ENCODE data around the gene MARCHF10. TPM values are rescaled to one million over a fixed set of nuclear protein-coding genes. Genes with fewer than 3 reads are reported as not detected.

The MARCHF10 gene
- polyA plus RNA-seq, 1 donor: 1.00 TPM

GRCh38 chr17:62751060-62751691 lies 56.9 kb downstream of the MARCHF10 start:
- DNase-seq: peak; percentile 38

- no peak for DNase-seq
Observed at GRCh38 chr17:62750631-62751051, 57.5 kb downstream of the MARCHF10 start.

GRCh38 chr17:62749926-62750325 lies 58.2 kb downstream of the MARCHF10 start:
- DNase-seq: no peak

- DNase-seq: no peak
Observed at GRCh38 chr17:62746941-62747340, 61.2 kb downstream of the MARCHF10 start.

- DNase-seq: no peak
Observed at GRCh38 chr17:62745806-62746205, 62.3 kb downstream of the MARCHF10 start.

GRCh38 chr17:62744259-62744658 lies 63.9 kb downstream of the MARCHF10 start:
- DNase-seq: no peak

- no peak for DNase-seq
Observed at GRCh38 chr17:62741290-62741689, 66.8 kb downstream of the MARCHF10 start.

- DNase-seq: no peak
Observed at GRCh38 chr17:62739645-62740388, 68.3 kb downstream of the MARCHF10 start.

- no peak for DNase-seq
Observed at GRCh38 chr17:62738281-62738680, 69.8 kb downstream of the MARCHF10 start.

GRCh38 chr17:62737513-62737912 lies 70.6 kb downstream of the MARCHF10 start:
- no peak for DNase-seq

GRCh38 chr17:62735044-62735651 lies 73.0 kb downstream of the MARCHF10 start:
- DNase-seq: no peak

- no peak for DNase-seq
Observed at GRCh38 chr17:62732125-62732524, 76.0 kb downstream of the MARCHF10 start.

GRCh38 chr17:62727916-62728672 lies 80.0 kb downstream of the MARCHF10 start:
- DNase-seq: no peak

GRCh38 chr17:62725791-62726249 lies 82.3 kb downstream of the MARCHF10 start:
- no peak for DNase-seq

- no peak for DNase-seq
Observed at GRCh38 chr17:62724398-62725146, 83.5 kb downstream of the MARCHF10 start.

- no peak for DNase-seq
Observed at GRCh38 chr17:62723842-62724241, 84.3 kb downstream of the MARCHF10 start.

GRCh38 chr17:62722625-62723024 lies 85.5 kb downstream of the MARCHF10 start:
- no peak for DNase-seq

- no peak for DNase-seq
Observed at GRCh38 chr17:62720126-62720850, 87.8 kb downstream of the MARCHF10 start.

- no peak for DNase-seq
Observed at GRCh38 chr17:62719586-62719985, 88.5 kb downstream of the MARCHF10 start.

GRCh38 chr17:62718429-62718828 lies 89.7 kb downstream of the MARCHF10 start:
- DNase-seq: no peak

- DNase-seq: no peak
Observed at GRCh38 chr17:62717889-62718288, 90.2 kb downstream of the MARCHF10 start.

Measured in left kidney (tissue), 2 donors.